A549 treated with CORT108297 at 1 μM for 4 hours (cell line): ENCODE results near the gene FGF2. TPM values are rescaled to one million over a fixed set of nuclear protein-coding genes. Genes with fewer than 3 reads are reported as not detected.

Experiments
- total RNA-seq: library from RNA; stranded (reverse); fragments of 200-300 nt; extraction: Qiagen RNA extraction; gene quantifications from 5 replicates; pipeline ENCODE4 v1.2.3, GENCODE V29; 2022

Gene FGF2
- 29.8 to 63.8 TPM (median 52.6 TPM) in 5 replicates for total RNA-seq

GRCh38 chr4:122826553-122827257 lies at the start of gene FGF2:
Gene FGF2, plus strand, starts transcription at chr4:122826831. Its CDS starts 344 bp downstream, at chr4:122827175.

GRCh38 chr4:122921971-122922876 lies 95.6 kb downstream of the FGF2 start, which contains the start of gene NUDT6:
Gene NUDT6, minus strand, starts transcription at chr4:122922597. Its CDS starts 25 bp downstream, at chr4:122922572.

Other genes with a start within 250 kb of the FGF2 start
- not detected in 5 replicates for gene IL21, start 205.8 kb upstream of the FGF2 start, total RNA-seq
- gene BBS12, start 94.1 kb upstream of the FGF2 start, total RNA-seq = 2.7 to 3.6 TPM (median 3.0 TPM) in 5 replicates
- 5.7 to 7.6 TPM (median 6.6 TPM) in 5 replicates for gene NUDT6, start 95.8 kb downstream of the FGF2 start, total RNA-seq